ENCODE measurements around the gene TNMD. TPM values are rescaled to one million over a fixed set of nuclear protein-coding genes. Genes with fewer than 3 reads are reported as not detected.

The TNMD gene
- total and polyA plus RNA-seq, 10 donors, result 0.22 to 1.8 (median 0.79) TPM; not detected in 7

DNA sequence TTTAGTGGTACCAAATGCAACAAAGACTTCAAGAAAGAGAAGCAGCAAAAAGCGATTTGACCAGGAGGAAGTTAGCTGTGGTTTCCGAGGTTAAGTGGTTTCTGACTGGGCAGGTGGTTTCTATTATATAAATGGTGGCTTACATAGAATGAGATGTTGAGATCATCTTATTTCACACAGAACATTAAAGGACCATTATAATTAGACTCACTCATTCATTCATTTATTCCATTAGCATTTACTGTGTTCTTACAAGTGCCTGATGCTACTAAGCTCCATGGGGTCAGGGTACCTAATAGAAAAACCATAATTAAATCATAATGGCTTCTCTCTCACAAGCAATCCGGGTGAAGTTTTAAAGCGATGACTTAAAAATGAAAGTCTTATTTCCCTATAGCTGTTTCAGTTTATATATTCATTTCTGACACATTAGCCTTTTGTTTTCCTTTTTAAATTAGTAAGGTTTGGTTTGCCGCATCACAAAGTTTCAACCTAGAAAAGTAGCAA lies 41.3 kb downstream of the TNMD start:
- no peak for TF ChIP-seq POLR2AphosphoS5 (IDR thresholded peaks at IDR 0.05)
- TF ChIP-seq CTCF (IDR thresholded peaks at IDR 0.05 in 8 of 11, conservative IDR thresholded peaks at IDR 0.05 in 3 of 11), result no peak
- no peak for TF ChIP-seq POLR2A (IDR thresholded peaks at IDR 0.05)
- 19 to 40% (median 27%) methylated on average over 5 of the region's 5 CpGs for WGBS, 5 donors
- Histone ChIP-seq H3K27ac (no peak overlapping the region), H3K27me3 (replicated peaks in 1 of 7) (peaks cover 0 to 24% (median 0%) of the 10 kb centered on the region in 7 donors), H3K9me3 (no peaks in the 10 kb centered on the region), H3K4me3 (no peak overlapping the region), H3K36me3 (no peaks in the 10 kb centered on the region), H3K4me1 (peaks cover 0 to 12% (median 5%) of the 10 kb centered on the region in 6 donors)
- intact Hi-C loops (cut with DNase I; ENCODE audit: low total_unique reads), result no loop called here
- no peak for DNase-seq

DNA sequence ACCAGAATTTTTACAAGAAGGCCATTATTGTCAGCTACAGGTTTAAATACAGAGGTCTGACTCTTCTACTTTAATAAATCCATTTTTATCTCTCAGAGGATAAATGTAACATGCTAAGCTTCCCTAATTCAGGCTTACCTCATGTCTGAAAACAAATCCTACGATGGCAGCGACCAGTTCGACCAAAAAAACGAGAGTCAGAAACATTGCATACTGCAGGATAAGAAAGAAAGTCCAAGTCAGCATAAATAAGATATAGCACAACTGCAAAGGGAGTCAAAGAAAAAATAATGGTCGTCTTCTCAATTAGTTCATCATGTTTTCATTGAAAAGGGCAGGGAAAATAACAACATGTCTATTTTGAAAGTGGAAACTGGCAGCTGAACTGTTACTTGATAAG lies 50.3 kb downstream of the TNMD start:
- Histone ChIP-seq H3K27me3 (replicated peaks in 1 of 7) (peaks cover 0 to 33% (median 0%) of the 10 kb centered on the region in 7 donors), H3K27ac (no peak overlapping the region), H3K9me3 (no peaks in the 10 kb centered on the region), H3K4me3 (peak overlapping the region in 1 of 8 donors; percentile 66), H3K36me3 (no peaks in the 10 kb centered on the region), H3K4me1 (peaks cover 0 to 7% (median 0%) of the 10 kb centered on the region in 6 donors)
- intact Hi-C loops (cut with DNase I; ENCODE audit: low total_unique reads), result no loop called here
- 59 to 87% (median 76%) methylated on average over 5 of the region's 5 CpGs for WGBS, 5 donors
- no peak for DNase-seq
- TF ChIP-seq POLR2AphosphoS5 (IDR thresholded peaks at IDR 0.05) (no peak), POLR2A (IDR thresholded peaks at IDR 0.05) (no peak), CTCF (IDR thresholded peaks at IDR 0.05 in 8 of 11, conservative IDR thresholded peaks at IDR 0.05 in 3 of 11) (no peak)

DNA sequence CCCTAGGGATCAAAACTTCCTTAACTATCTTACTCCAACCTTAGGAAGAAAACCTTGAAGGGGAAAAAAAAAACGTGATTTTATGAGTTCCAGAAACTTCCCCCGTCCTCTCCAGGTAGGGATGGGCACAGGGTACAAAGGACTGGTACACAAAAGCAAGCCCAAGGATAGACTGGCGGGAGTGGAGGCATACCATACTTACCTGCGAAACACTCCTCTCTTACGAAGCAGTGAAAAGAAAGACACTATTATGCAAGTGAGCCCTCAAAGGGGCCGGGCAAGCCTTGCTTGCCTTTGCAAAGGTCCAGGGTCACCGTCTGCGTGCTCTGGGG lies 51.2 kb downstream of the TNMD start:
- H3K36me3 ChIP-seq, result no peaks in the 10 kb centered on the region
- no peaks in the 10 kb centered on the region for H3K9me3 ChIP-seq
- DNase-seq, result no peak
- peaks cover 0 to 7% (median 0%) of the 10 kb centered on the region in 6 donors for H3K4me1 ChIP-seq
- peak overlapping the region in 7 of 8 donors; percentile 11 to 69 (median 56) for H3K27ac ChIP-seq
- no peak for TF ChIP-seq CTCF (IDR thresholded peaks at IDR 0.05 in 8 of 11, conservative IDR thresholded peaks at IDR 0.05 in 3 of 11)
- intact Hi-C loops (cut with DNase I; ENCODE audit: low total_unique reads), result no loop called here
- H3K27me3 ChIP-seq (replicated peaks in 1 of 7), result peaks cover 0 to 33% (median 0%) of the 10 kb centered on the region in 7 donors
- 35 to 81% (median 48%) methylated on average over 6 to 8 of the region's 8 CpGs for WGBS, 5 donors
- H3K4me3 ChIP-seq, result peak overlapping the region; percentile 31 to 66 (median 38)

DNA sequence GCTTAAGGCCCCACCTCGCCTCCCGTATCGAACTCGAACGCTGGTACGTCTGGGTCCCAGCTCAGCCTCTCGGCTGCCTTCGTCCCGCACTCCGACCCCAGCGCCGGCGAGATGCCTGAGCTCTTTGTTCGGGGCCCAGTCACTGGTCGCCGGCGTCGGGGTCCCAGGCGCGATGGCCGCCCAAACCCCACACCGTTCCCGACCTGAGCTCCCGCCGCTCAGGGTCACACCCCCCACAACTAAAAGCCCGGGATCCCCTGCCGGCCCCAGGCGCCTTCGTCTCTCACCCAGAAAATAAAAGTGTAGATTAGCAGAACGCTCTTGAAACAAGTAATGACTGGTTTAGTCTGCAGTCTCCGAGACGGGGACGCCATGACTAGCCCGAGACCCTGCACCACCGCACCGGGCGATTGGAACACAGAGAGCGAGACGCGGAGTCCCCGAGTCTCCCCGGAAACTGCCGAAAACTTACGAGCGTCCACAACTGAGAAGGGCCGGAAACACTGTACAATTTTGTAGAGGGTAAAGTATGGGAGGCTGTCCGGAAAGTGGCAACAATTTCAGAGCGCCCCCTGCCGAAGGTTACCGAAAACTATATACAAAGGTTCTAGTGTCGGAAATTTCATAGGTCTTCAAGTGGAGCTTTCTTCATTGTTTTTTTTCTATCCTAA lies 51.7 kb downstream of the TNMD start, which contains the start of gene TSPAN6:
TSPAN6 (minus strand) TSS at position 486 of the 671 bp plus-strand sequence; CDS start at position 374, 112 bp downstream.
- Histone ChIP-seq H3K9me3 (no peaks in the 10 kb centered on the region), H3K27me3 (replicated peaks in 1 of 7) (peaks cover 0 to 34% (median 0%) of the 10 kb centered on the region in 7 donors), H3K4me3 (peak within 1 kb of the TSS; percentile 31 to 66 (median 38)), H3K4me1 (peaks cover 0 to 7% (median 0%) of the 10 kb centered on the region in 6 donors), H3K36me3 (no peaks in the 10 kb centered on the region), H3K27ac (peak within 1 kb of the TSS in 7 of 8 donors; percentile 11 to 69 (median 56))
- DNase-seq, result peak; percentile 84
- intact Hi-C loops (cut with DNase I; ENCODE audit: low total_unique reads), result no loop called here
- peak in 9 of 11 experiments; percentile 15 to 49 (median 42) for TF ChIP-seq CTCF (IDR thresholded peaks at IDR 0.05 in 8 of 11, conservative IDR thresholded peaks at IDR 0.05 in 3 of 11)
- no peak for TF ChIP-seq POLR2A (IDR thresholded peaks at IDR 0.05)
- TF ChIP-seq POLR2AphosphoS5 (IDR thresholded peaks at IDR 0.05), result peak; percentile 28 to 59 (median 38)
- 4 to 48% (median 14%) methylated on average over 13 to 51 of the region's 51 CpGs for WGBS, 5 donors

Measured in spleen (tissue), 11 donors.